Measurements from ENCODE around the gene PLXNB3.

PLXNB3 gene

DNA sequence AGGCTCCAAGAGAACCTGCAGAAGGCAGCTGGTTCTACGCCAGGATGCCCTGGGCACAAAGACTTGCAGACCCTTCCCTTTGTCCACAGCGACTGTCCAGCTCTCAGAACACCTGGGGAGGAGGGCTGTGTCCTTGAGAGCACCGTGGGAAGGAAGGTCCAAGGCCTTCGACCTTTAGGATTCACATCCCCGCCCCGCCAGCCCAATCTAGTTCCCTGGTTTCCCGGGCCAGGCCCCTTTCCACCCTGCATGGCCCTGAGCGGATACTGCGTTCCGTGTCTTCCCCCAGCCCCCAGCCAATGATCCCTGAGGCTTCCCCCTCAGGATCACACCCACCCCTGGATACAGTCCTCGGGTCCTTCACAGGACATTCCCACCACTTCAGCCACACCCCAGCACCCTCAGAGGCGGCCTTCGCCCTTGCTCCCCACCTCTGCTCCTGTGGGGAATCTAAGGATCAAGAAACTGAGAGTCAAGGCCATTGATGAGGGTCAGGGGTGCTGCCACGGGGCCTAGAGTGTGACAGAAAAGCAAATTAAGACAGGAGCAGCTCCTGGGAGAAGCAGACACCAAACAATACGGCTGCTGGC, 30.3 kb upstream of the PLXNB3 start:
- no peak for DNase-seq (ENCODE audit: low read depth in 2 of 2)
- H3K4me3 ChIP-seq (replicated peaks in 1 of 2; ENCODE audit: low read depth in 2 of 2, low read length in 2 of 2), result no peak overlapping the region
- TF ChIP-seq, protein P1, sequence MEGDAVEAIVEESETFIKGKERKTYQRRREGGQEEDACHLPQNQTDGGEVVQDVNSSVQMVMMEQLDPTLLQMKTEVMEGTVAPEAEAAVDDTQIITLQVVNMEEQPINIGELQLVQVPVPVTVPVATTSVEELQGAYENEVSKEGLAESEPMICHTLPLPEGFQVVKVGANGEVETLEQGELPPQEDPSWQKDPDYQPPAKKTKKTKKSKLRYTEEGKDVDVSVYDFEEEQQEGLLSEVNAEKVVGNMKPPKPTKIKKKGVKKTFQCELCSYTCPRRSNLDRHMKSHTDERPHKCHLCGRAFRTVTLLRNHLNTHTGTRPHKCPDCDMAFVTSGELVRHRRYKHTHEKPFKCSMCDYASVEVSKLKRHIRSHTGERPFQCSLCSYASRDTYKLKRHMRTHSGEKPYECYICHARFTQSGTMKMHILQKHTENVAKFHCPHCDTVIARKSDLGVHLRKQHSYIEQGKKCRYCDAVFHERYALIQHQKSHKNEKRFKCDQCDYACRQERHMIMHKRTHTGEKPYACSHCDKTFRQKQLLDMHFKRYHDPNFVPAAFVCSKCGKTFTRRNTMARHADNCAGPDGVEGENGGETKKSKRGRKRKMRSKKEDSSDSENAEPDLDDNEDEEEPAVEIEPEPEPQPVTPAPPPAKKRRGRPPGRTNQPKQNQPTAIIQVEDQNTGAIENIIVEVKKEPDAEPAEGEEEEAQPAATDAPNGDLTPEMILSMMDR (IDR thresholded peaks at IDR 0.05; ENCODE audit: low read depth, low read length), result no peak

DNA sequence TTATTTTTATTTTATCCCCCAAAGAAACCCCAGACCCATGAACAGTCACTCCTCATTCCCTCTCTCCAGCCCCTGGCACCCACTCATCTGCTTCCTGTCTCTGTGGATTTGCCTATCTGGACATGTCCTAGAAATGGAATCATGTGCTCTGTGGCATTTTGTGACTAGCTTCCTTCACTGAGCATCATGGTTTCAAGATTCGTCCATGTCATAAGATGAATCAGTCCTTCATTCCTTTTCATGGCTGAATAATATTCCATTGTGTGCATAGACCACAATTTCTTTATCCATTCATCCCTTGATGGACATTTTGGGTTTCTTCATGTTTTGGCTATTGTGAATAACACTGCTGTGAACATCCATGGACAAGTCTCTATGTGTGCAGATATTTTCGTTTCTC, 29.2 kb upstream of the PLXNB3 start:
- TF ChIP-seq, protein P1 (IDR thresholded peaks at IDR 0.05; ENCODE audit: low read depth, low read length), result no peak
- no peak for DNase-seq (ENCODE audit: low read depth in 2 of 2)
- H3K4me3 ChIP-seq (replicated peaks in 1 of 2; ENCODE audit: low read depth in 2 of 2, low read length in 2 of 2), result no peak overlapping the region

DNA sequence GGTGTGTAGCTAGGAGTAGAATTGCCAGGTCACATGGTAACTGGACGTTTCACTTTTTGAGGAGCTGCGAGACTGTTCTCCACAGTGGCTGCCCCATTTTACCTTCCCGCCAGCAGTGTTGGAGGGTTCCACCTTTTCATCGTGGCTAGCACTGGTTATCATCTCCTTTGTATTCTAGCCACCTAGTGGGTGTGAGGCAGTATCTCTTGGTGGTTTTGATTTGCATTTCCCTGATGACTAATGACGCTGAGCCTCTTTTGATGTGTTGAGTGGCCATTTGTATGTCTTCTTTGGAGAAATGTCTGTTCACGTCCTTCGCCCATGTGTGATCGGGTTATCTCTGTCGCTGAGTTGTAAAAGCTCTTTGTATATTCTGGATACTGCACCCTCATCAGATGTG, 28.8 kb upstream of the PLXNB3 start:
- TF ChIP-seq, protein P1 (IDR thresholded peaks at IDR 0.05; ENCODE audit: low read depth, low read length), result no peak

DNA sequence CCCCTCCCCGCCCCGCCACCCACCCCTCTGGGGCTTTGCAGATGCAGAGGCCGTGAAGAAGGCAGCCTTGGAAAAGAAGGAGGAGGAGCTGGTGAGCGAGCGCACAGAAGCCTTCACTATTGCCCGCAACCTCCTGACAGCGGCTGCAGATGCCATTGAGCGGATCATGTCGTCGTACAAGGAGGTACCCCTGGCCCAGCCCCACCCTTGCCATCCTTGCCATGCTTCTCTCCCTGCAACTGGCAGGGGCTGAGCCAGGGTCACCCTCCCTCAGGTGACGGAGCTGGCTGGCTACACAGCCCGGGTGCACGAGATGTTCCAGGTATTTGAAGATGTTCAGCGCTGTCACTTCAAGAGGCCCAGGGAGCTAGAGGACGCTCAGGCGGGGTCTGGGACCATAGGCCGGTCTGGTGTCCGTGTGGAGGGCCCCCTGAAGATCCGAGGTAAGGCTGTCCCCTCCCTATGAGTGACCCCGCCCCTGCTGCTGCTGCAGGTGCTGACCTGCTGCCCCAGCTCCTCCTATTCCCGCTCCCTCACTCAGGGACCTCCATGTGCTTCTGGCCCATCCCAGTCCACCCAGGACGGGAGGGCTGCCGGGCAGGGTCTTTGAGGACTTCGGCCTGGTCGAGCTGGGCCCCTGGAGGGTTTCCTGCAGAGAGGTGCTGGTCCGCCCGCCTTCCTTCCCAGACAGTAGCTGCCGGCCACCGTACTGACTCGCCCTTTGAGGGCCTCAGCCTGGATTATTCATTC, 27.8 kb upstream of the PLXNB3 start:
- TF ChIP-seq, protein P1 (IDR thresholded peaks at IDR 0.05; ENCODE audit: low read depth, low read length), result no peak
- no peak overlapping the region for H3K4me3 ChIP-seq (replicated peaks in 1 of 2; ENCODE audit: low read depth in 2 of 2, low read length in 2 of 2)
- no peak for DNase-seq (ENCODE audit: low read depth in 2 of 2)

More for the DNA sequence above, 28.8 kb upstream of the PLXNB3 start:
- no peak for DNase-seq (ENCODE audit: low read depth in 2 of 2)
- H3K4me3 ChIP-seq (replicated peaks in 1 of 2; ENCODE audit: low read depth in 2 of 2, low read length in 2 of 2), result no peak overlapping the region

DNA sequence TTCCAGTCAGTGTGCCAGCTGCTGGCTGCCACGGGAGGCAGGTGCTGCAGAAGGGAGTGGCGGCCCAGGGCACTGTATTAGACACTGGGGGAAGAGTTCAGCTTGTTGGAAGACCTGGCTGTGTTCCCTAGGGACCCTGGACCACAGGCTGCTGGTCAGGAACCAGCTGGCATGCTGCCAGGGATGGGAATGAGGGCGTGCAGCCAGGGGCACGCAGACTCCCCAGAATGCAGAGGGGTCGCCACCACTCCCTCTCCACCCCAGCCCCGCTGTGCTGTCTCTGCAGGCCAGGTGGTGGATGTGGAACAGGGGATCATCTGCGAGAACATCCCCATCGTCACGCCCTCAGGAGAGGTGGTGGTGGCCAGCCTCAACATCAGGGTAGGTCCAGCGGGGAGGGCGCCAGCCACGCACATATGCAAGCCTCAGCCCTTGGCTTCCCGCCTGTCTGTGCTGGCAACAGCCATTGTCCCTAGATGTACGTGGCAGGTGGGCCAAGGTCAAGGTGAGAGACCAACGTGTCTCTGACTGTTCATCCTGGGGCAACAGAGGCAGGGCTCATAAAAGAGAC, 27.1 kb upstream of the PLXNB3 start:
- DNase-seq (ENCODE audit: low read depth in 2 of 2), result no peak
- TF ChIP-seq, protein P1 (IDR thresholded peaks at IDR 0.05; ENCODE audit: low read depth, low read length), result no peak

DNA sequence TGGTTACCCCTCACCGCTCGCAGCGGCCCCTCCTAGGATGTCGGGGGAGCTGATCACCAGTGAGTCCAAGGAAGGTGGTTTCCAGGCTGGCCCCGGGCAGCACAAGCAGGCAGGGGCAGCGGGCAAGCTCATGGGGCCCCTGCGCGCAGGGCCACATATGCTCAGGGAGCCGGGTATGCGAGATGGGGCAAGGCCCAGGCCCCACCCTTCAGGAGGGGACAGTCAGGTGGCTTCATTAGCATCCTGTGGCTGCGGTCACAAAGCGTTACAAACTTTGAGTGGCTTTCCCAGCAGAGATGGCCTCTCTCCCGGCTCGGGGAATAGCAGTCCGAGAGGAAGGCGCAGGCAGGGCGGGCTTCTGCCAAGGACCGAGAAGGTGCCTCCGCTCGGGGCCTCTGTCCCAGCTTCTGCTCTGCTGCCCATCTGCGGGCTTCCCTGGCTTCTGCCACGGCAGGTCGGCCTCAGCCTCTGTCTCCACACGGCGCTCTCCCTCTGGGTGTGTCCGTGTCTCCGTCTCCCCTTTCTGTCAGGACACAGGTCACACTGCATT, 25.9 kb upstream of the PLXNB3 start:
- TF ChIP-seq, protein P1 (IDR thresholded peaks at IDR 0.05; ENCODE audit: low read depth, low read length), result no peak
- no peak overlapping the region for H3K4me3 ChIP-seq (replicated peaks in 1 of 2; ENCODE audit: low read depth in 2 of 2, low read length in 2 of 2)
- no peak for DNase-seq (ENCODE audit: low read depth in 2 of 2)

More for the DNA sequence above, 27.1 kb upstream of the PLXNB3 start:
- no peak overlapping the region for H3K4me3 ChIP-seq (replicated peaks in 1 of 2; ENCODE audit: low read depth in 2 of 2, low read length in 2 of 2)

Data from cardiac fibroblast (primary cell).